ENCODE results near the gene FAM163A. TPM values are rescaled to one million over a fixed set of nuclear protein-coding genes. Genes with fewer than 3 reads are reported as not detected.

The FAM163A gene
- total and polyA plus RNA-seq, 2 donors (not counting 1 experiment from before 2014, with no cell fraction given), result not detected

DNA sequence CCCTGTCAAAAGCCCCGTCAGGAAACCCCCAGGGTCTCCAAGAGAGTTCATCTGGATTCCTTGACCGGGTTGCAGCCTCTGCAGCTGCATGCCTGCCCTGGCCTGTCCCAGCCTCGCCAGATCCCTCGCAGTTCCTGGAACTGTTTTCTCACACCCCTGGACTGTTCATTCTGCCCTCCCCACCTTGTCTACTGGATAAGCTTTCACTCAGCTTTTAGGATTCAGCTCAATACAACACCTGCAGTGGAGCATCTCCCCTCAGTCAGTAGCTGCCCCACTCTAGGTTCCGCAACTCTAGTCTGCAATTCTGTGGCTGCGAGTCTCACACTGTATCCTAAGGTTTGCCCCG is 67.2 kb downstream of the FAM163A start:
- no peaks in the 10 kb centered on the region for H4K20me1 ChIP-seq (ENCODE audit: control insufficient read depth, extremely low read depth, insufficient read depth, low read length)
- H3K79me2 ChIP-seq (ENCODE audit: control insufficient read depth, insufficient read depth, low read length), result no peaks in the 10 kb centered on the region
- no peak overlapping the region for H3K4me2 ChIP-seq (ENCODE audit: extremely low read depth, insufficient read depth, low read length)
- H3K27me3 ChIP-seq (ENCODE audit: control insufficient read depth, insufficient read depth, low read length), result peaks cover 28% of the 10 kb centered on the region
- H3K36me3 ChIP-seq (ENCODE audit: control insufficient read depth, insufficient read depth, low read length), result no peaks in the 10 kb centered on the region
- H2AFZ ChIP-seq (ENCODE audit: low read length), result no peak overlapping the region
- H3K4me1 ChIP-seq (ENCODE audit: control insufficient read depth, extremely low read depth, insufficient read depth, low read length), result peaks cover 2% of the 10 kb centered on the region
- no peak overlapping the region for H3K27ac ChIP-seq (ENCODE audit: insufficient read depth, low read length)
- TF ChIP-seq, protein P1, sequence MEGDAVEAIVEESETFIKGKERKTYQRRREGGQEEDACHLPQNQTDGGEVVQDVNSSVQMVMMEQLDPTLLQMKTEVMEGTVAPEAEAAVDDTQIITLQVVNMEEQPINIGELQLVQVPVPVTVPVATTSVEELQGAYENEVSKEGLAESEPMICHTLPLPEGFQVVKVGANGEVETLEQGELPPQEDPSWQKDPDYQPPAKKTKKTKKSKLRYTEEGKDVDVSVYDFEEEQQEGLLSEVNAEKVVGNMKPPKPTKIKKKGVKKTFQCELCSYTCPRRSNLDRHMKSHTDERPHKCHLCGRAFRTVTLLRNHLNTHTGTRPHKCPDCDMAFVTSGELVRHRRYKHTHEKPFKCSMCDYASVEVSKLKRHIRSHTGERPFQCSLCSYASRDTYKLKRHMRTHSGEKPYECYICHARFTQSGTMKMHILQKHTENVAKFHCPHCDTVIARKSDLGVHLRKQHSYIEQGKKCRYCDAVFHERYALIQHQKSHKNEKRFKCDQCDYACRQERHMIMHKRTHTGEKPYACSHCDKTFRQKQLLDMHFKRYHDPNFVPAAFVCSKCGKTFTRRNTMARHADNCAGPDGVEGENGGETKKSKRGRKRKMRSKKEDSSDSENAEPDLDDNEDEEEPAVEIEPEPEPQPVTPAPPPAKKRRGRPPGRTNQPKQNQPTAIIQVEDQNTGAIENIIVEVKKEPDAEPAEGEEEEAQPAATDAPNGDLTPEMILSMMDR (conservative IDR thresholded peaks at IDR 0.05 in 1 of 2, IDR thresholded peaks at IDR 0.05 in 1 of 2; ENCODE audit: low read depth in 1 of 2, low read length in 2 of 2), result no peak
- peak; percentile 51 for TF ChIP-seq EZH2 (IDR thresholded peaks at IDR 0.05; ENCODE audit: low read length, missing control alignments)
- no peak overlapping the region for H3K9ac ChIP-seq (ENCODE audit: insufficient read depth, low read length)
- no peaks in the 10 kb centered on the region for H3K9me3 ChIP-seq (ENCODE audit: control insufficient read depth, insufficient read depth, low read depth, low read length)
- DNase-seq (ENCODE audit: low read depth in 2 of 2), result no peak
- H3K4me3 ChIP-seq (replicated peaks in 1 of 4; ENCODE audit: control extremely low read depth in 1 of 4, insufficient read depth in 1 of 4, low read depth in 3 of 4, low read length in 4 of 4), result no peak overlapping the region

GRCh38 chr1:179812501-179813292 is 69.6 kb downstream of the FAM163A start:
- Histone ChIP-seq H3K9me3 (ENCODE audit: control insufficient read depth, insufficient read depth, low read depth, low read length) (no peaks in the 10 kb centered on the region), H3K27ac (ENCODE audit: insufficient read depth, low read length) (no peak overlapping the region), H3K27me3 (ENCODE audit: control insufficient read depth, insufficient read depth, low read length) (peaks cover 27% of the 10 kb centered on the region), H3K36me3 (ENCODE audit: control insufficient read depth, insufficient read depth, low read length) (no peaks in the 10 kb centered on the region), H3K9ac (ENCODE audit: insufficient read depth, low read length) (no peak overlapping the region), H4K20me1 (ENCODE audit: control insufficient read depth, extremely low read depth, insufficient read depth, low read length) (no peaks in the 10 kb centered on the region), H2AFZ (ENCODE audit: low read length) (no peak overlapping the region), H3K4me2 (ENCODE audit: extremely low read depth, insufficient read depth, low read length) (no peak overlapping the region), H3K4me1 (ENCODE audit: control insufficient read depth, extremely low read depth, insufficient read depth, low read length) (peaks cover 12% of the 10 kb centered on the region), H3K79me2 (ENCODE audit: control insufficient read depth, insufficient read depth, low read length) (no peaks in the 10 kb centered on the region), H3K4me3 (replicated peaks in 1 of 4; ENCODE audit: control extremely low read depth in 1 of 4, insufficient read depth in 1 of 4, low read depth in 3 of 4, low read length in 4 of 4) (no peak overlapping the region)
- DNase-seq (ENCODE audit: low read depth in 2 of 2), result peak in 1 of 2 donors; percentile 55
- peak; percentile 25 for TF ChIP-seq EZH2 (IDR thresholded peaks at IDR 0.05; ENCODE audit: low read length, missing control alignments)
- TF ChIP-seq, protein P1 (conservative IDR thresholded peaks at IDR 0.05 in 1 of 2, IDR thresholded peaks at IDR 0.05 in 1 of 2; ENCODE audit: low read depth in 1 of 2, low read length in 2 of 2), result no peak

- no peak for DNase-seq (ENCODE audit: low read depth in 2 of 2)
- Histone ChIP-seq H3K27me3 (ENCODE audit: control insufficient read depth, insufficient read depth, low read length) (peaks cover 27% of the 10 kb centered on the region), H3K4me3 (replicated peaks in 1 of 4; ENCODE audit: control extremely low read depth in 1 of 4, insufficient read depth in 1 of 4, low read depth in 3 of 4, low read length in 4 of 4) (peak overlapping the region in 2 of 4 experiments; percentile 52 to 70), H2AFZ (ENCODE audit: low read length) (no peak overlapping the region), H3K27ac (ENCODE audit: insufficient read depth, low read length) (no peak overlapping the region), H4K20me1 (ENCODE audit: control insufficient read depth, extremely low read depth, insufficient read depth, low read length) (no peaks in the 10 kb centered on the region), H3K4me1 (ENCODE audit: control insufficient read depth, extremely low read depth, insufficient read depth, low read length) (peaks cover 18% of the 10 kb centered on the region), H3K4me2 (ENCODE audit: extremely low read depth, insufficient read depth, low read length) (peak overlapping the region; percentile 88), H3K79me2 (ENCODE audit: control insufficient read depth, insufficient read depth, low read length) (no peaks in the 10 kb centered on the region), H3K9me3 (ENCODE audit: control insufficient read depth, insufficient read depth, low read depth, low read length) (no peaks in the 10 kb centered on the region), H3K36me3 (ENCODE audit: control insufficient read depth, insufficient read depth, low read length) (no peaks in the 10 kb centered on the region), H3K9ac (ENCODE audit: insufficient read depth, low read length) (no peak overlapping the region)
- no peak for TF ChIP-seq EZH2 (IDR thresholded peaks at IDR 0.05; ENCODE audit: low read length, missing control alignments)
- TF ChIP-seq, protein P1 (conservative IDR thresholded peaks at IDR 0.05 in 1 of 2, IDR thresholded peaks at IDR 0.05 in 1 of 2; ENCODE audit: low read depth in 1 of 2, low read length in 2 of 2), result no peak
Measured at GRCh38 chr1:179813626-179814545, 70.8 kb downstream of the FAM163A start.

Measured in fibroblast of lung (primary cell).